GM12872 (cell line): ENCODE data around the gene LSAMP.

Experiments used
- CTCF ChIP-seq: IDR thresholded peaks from 3 replicates; pipeline ENCODE4 v1.5.1; 2011; ENCODE audit warnings: low read depth, mild to moderate bottlenecking, low read length, moderate library complexity; ENCODE audit not compliant: insufficient read depth

Gene LSAMP

GRCh38 chr3:115853104-115853503 lies 592.2 kb downstream of the LSAMP start:
- TF ChIP-seq CTCF = no peak

GRCh38 chr3:115852278-115852677 lies 593.0 kb downstream of the LSAMP start:
- no peak for TF ChIP-seq CTCF

- TF ChIP-seq CTCF = no peak
Observed at GRCh38 chr3:115851571-115851970, 593.7 kb downstream of the LSAMP start.

GRCh38 chr3:115848641-115849040 lies 596.6 kb downstream of the LSAMP start:
- TF ChIP-seq CTCF = no peak

- TF ChIP-seq CTCF = no peak
Observed at GRCh38 chr3:115845986-115846385, 599.3 kb downstream of the LSAMP start.

GRCh38 chr3:115843206-115843605 lies 602.1 kb downstream of the LSAMP start:
- TF ChIP-seq CTCF = no peak

GRCh38 chr3:115839246-115839645 lies 606.0 kb downstream of the LSAMP start:
- no peak for TF ChIP-seq CTCF

- TF ChIP-seq CTCF = no peak
Observed at GRCh38 chr3:115838786-115839185, 606.5 kb downstream of the LSAMP start.
